GM19193 (cell line): ENCODE results near the gene RALGPS1.

ENCODE experiments used
- POLR2A ChIP-seq: IDR thresholded peaks from 4 replicates; pipeline ENCODE4 v1.6.1; 2011; ENCODE audit not compliant: insufficient read depth, insufficient read length; ENCODE audit errors: extremely low read depth

Gene RALGPS1

DNA sequence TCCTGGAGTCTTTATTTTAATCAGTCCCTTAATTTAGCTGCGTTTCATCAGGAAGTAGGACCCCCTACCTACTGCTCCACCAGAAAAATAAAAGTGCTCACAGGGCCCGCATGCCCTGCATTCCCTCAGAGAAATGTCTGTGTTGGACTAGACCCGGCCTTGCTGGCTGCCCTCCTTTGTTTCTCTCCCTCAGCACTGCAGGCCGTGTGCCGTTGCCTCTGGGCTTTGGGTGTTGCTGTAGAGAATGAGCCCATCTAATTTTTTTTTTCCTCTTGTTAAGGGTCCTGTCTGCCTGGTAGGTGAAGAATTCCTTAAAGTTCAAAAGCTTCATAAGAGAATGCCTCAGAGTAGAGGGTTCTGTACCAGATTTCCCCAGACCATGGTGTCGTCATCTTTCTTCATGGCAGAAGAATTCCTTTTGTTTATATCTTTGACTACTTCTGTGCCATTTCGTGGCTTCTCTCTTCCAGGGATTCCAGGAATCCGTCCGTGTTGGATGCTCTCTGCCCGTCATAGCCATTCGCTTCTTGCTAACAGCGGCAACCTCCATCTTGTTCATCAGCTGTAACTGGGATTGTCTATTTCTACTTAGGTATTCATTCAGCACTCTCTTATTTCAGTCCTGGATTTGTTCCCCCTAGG lies 257.6 kb downstream of the RALGPS1 start:
- no peak for TF ChIP-seq POLR2A

GRCh38 chr9:127173063-127173462 lies 258.5 kb downstream of the RALGPS1 start:
- TF ChIP-seq POLR2A, result no peak

DNA sequence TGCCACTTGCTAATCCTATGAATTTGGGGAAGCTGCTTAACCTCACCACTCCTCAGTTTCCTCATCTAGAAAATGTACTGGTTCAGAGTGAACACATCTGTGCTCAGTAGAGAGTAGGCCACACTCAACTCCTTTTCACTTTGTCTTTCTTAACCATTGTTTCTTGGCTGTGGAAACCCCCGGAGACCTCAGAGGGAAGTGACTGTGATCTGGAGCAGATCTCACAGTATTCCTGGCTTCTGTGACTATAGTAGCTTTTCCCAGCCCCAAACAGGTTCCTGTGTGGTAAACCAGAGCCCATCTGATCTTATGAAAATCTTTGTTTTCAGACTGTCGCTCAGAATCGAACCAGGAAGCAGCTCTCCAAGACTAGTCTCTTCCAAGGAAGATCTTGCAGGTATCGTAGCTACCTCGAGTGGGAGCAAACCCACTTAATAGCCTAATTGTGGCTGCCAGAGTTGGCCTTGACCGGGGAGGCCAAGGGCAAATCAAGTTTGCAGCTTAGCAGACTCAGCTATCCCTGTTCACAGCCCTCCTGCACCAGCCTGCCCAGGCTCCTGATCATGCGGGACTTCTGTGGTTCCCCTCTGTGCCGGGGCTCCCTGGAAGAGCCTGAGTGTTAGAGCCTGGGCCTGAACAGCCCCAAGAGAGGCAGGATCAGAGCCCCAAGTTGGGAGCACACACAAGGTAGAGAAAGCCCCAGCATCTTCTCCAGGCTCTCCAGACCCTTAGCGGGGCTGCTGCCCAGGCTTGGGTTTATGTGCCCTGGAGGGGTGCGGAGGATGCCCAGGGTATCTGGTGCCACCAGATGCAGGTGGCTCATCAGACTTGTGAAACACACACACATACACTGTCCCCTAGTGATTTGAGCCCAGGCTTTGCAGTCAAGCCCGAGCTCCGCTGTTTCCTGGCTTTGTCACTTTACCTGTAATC lies 260.1 kb downstream of the RALGPS1 start:
- no peak for TF ChIP-seq POLR2A

- TF ChIP-seq POLR2A, result no peak
Measured at GRCh38 chr9:127175319-127175715, 260.7 kb downstream of the RALGPS1 start.

DNA sequence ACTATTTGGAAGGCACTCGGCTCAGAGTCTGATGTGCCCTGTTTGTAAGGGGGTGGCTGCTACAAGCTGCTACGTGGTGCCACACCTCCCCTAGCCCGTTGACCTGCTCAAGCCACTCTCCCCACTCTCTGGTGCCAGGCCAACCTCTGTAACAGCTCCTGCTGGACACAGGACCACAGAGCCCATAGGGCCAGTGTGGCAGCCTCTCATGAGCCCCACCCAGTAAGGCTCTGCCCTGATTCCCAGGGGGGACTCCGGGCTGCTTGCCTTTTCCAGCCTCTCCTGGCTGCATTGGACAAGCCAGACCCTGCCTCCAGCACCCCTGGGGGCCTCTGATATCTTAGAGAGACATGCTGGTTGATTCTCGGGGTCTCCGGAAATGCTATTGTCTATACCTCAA lies 261.2 kb downstream of the RALGPS1 start:
- no peak for TF ChIP-seq POLR2A

- TF ChIP-seq POLR2A, result no peak
Measured at GRCh38 chr9:127176631-127177030, 262.0 kb downstream of the RALGPS1 start.

DNA sequence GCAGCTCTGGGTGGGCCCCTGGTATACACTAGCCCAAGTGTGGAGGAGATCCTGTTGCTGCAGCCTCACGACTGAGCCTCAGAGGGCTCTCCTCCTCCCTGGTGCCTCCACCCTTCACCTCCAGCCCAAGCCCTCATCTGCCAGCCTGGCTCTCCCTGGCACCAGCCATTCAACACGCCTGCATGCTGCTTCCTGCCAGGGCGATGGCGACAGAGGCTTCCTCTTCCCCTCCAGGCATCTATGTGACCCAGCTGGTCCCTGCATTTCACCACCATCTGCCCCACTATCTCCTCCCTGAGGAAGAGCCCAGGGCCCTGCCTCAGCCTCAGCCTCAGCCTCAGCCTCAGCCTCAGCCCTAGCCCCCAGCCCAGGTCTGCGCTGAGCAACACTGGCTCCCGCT lies 262.6 kb downstream of the RALGPS1 start:
- no peak for TF ChIP-seq POLR2A

DNA sequence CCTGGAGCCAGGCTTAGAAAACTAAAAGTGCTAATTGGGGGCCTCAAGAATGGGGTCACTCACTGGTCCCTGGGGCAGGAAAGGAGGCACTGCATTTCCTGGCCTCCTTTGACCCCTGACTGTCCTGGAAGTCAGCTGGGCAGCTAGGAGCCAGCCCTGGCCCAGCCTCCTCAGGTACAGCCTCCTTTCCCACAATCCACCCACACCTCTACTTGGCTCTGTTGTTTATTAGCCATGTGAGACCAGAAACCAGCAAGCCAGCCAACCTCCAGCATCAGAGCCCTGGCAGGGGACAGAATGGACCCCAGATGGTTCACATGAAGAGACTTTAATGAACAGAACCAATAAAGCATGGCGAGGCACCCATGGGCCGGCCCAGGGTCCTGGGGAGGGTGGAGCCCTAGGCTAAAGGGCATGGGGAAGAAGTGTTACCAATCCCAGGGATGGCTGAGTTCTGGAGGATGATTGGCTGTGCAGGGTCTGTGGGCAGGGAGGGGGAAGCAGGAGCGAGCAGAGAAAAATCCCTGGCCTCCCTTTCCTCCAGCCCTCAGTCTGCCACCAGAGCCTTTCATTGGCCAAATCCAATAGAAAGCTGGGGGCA lies 263.2 kb downstream of the RALGPS1 start:
- TF ChIP-seq POLR2A, result no peak

DNA sequence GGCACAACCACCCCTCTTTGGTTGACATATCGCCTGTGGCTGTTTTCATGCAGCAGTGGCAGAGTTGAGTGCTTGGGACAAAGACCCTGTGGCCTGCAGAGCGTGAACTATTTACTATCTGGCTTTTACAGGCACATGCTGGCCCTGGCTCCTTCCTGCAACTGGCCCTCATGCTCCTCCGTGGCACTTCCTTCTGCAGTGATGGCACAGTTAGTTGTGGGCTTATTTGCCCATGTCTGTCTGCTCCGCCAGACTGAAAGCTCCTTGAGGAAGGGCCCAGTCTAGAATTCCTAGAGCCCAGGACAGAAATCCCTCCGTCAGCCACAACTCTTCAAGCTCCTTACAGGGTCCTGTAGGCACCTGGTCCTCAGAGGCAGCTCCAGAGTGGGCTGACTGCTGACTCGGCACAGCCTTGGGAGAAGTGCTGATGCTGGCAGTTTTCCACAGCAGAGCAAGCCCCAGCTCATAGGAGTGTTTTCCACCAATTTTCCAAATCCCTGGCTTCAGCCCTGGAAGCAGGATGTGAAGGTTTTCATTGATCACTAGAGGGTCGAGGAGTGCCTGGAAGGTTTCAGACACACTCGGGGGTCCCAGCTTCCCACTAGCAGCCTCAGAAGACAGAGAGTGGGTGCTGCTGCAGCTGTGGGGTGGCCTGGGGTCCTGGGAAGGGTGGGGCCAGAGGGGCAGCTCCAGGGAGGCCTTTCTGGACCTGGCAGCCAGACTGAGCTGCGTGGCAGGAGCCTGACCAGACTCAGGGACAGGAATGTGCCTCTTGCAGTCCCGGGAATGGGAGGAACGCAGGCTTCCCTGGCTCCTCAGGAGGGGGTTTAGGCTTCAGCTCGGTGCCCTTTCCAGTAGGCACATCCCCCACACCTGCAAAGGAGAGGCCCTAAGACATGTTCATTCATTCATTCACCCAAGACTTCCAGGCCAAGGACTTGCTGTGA lies 264.4 kb downstream of the RALGPS1 start:
- no peak for TF ChIP-seq POLR2A

DNA sequence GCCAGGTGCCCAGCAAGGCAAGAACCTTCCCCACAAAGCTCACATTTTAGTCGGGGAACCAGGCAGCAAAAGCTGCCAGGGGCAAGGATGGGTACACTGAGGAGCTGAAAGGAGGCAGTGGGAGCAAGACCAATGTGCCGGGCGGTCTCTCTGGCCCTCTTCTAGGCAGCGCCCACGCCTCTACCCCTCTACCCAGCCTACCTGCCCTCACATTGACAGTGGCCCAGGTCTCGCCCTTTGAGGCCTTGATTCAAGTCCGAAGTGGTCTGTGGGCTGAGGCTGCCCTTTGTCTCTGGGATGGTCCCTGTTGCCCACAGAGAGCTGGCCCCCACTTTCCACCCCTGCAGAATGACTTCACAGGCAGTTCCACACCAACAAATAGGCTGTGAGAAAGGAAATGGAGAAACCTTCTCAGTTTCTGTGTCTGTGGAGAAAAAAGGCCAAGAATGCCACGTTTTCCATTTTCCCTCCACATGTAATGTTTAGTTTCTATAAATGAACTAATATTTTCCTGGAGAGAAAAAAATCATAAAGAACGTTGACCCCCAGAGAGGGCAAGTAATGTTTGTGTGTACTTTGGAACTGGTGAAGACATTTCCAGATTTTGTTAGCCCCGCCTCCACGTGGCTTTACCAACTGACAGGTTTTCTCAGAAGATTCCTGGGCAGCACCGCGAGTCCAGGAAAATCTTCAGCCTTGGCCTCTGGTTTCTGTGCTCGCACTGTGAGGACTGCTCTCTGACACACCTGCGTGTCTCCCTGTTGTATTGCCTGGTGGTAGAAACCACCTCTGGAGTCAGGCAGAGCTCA lies 265.3 kb downstream of the RALGPS1 start:
- no peak for TF ChIP-seq POLR2A

- TF ChIP-seq POLR2A, result no peak
Measured at GRCh38 chr9:127180457-127181314, 266.1 kb downstream of the RALGPS1 start.

DNA sequence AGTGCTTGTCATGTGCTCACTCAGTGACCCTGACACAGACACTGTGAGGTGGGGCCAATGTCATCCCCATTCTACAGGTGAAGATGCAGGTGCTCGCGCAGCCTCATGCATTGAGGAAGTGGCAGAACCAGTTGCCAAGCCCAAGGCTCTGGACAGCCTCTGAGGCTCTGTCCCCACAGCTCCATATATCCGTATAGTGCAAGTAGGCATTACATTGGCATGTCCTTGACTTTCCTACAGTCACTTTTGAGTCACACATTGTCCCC lies 266.7 kb downstream of the RALGPS1 start:
- TF ChIP-seq POLR2A, result no peak

GRCh38 chr9:127181595-127182190 lies 267.1 kb downstream of the RALGPS1 start:
- TF ChIP-seq POLR2A, result no peak
